Stomach (tissue), 9 donors: ENCODE measurements around the gene CHD5. TPM values are rescaled to one million over a fixed set of nuclear protein-coding genes. Genes with fewer than 3 reads are reported as not detected.

ENCODE experiments used
- DNase-seq, 2 donors: peaks; one replicate each; pipeline versions ENCODE4 v3.0.0 to v3.0.0-alpha.2; 2013 to 2019
- H3K27ac ChIP-seq, 5 donors: fragments of 200-600 bp in 4 of 5; sonication (generic) in 4 of 5; one replicate each; pipeline ENCODE4 v1.5.1; 2013 to 2019; ENCODE audit warnings: mild to moderate bottlenecking in 1 of 5, moderate library complexity in 1 of 5
- H3K27me3 ChIP-seq, 3 donors: fragments of 200-600 bp; sonication (generic); one replicate each; pipeline ENCODE4 v1.5.1; 2017 to 2019; ENCODE audit warnings: mixed run types in 1 of 3
- H3K36me3 ChIP-seq, 4 donors: fragments of 200-600 bp; sonication (generic); 1 replicate in 3 of 4; 2 replicates in 1 of 4; pipeline ENCODE4 v1.5.1; 2016 to 2019
- H3K4me1 ChIP-seq, 4 donors: fragments of 200-600 bp; sonication (generic); one replicate each; pipeline ENCODE4 v1.5.1; 2016 to 2019
- H3K4me3 ChIP-seq, 4 donors: fragments of 200-600 bp; sonication (generic) in 3 of 4; one replicate each; pipeline ENCODE4 v1.5.1; 2016 to 2019; ENCODE audit warnings: mild to moderate bottlenecking in 1 of 4
- H3K9me3 ChIP-seq, 4 donors: fragments of 200-600 bp; sonication (generic); one replicate each; pipeline ENCODE4 v1.5.1; 2016 to 2019
- EP300 ChIP-seq: sonication (generic); formaldehyde crosslinking; IDR thresholded peaks from one replicate; pipeline ENCODE4 v1.6.1; 2017; ENCODE audit warnings: antibody characterized with exemption
- POLR2A ChIP-seq, 4 donors: fragments of 450-650 bp; IDR thresholded peaks; one replicate each; pipeline ENCODE4 v1.6.1; 2016; ENCODE audit warnings: antibody characterized with exemption in 4 of 4, control low read depth in 2 of 4, mild to moderate bottlenecking in 1 of 4, moderate library complexity in 1 of 4
- POLR2AphosphoS5 ChIP-seq, 3 donors: sonication (generic); formaldehyde crosslinking; IDR thresholded peaks; one replicate each; pipeline ENCODE4 v1.6.1; 2016; ENCODE audit warnings: antibody characterized with exemption in 3 of 3
- WGBS, 5 donors: extraction: QIAGEN DNeasy Blood & Tissue Kit in 3 of 5; methylation state at CpG; one replicate each; pipeline versions ENCODE4 v1.1.5 to v1.1.7; 2013 to 2018; 5-methylcytosine and 5-hydroxymethylcytosine counted together
- intact Hi-C: fragments of 100-400 bp; cut with DNase I; formaldehyde crosslinking; loops from one replicate; pipeline ENCODE4 v1.15.1; 2023; ENCODE audit warnings: low total_unique reads
- polyA plus RNA-seq, 3 donors: library from polyadenylated mRNA; stranded (reverse); fragments of 200-250 nt; gene quantifications; one replicate each; pipeline ENCODE4 v1.2.3, GENCODE V29; 2013
- total RNA-seq, 5 donors: library from RNA; depleted of rRNA; stranded (reverse); fragments of >200 nt; gene quantifications; one replicate each; pipeline versions ENCODE4 v1.1.0 to v1.2.3, GENCODE V29; 2014 to 2016
- TF ChIP-seq, protein P1 (sequence below), 7 experiments: fragments of 450-650 bp in 4 of 7; fragments of 200-600 bp in 3 of 7; sonication (generic) in 3 of 7; IDR thresholded peaks; one replicate each; pipeline ENCODE4 v1.5.1; 2016 to 2019; ENCODE audit warnings: antibody characterized with exemption in 7 of 7, control low read depth in 2 of 7, mild to moderate bottlenecking in 1 of 7
- donor health status: healthy with polysubstance abuse.
- donor health status: Bipolar disorder and iron deficiency.
- donor health status: healthy.

CHD5 gene
- total and polyA plus RNA-seq, 8 donors: 0.06 to 0.92 (median 0.29) TPM; not detected in 1

GRCh38 chr1:6111571-6111970, 68.5 kb downstream of the CHD5 start:
- peaks cover 0 to 5% (median 0%) of the 10 kb centered on the region in 4 donors for H3K9me3 ChIP-seq
- H3K4me1 ChIP-seq: no peaks in the 10 kb centered on the region
- no peak overlapping the region for H3K4me3 ChIP-seq
- intact Hi-C loops: no loop called here
- WGBS, 5 donors: 86 to 91% (median 89%) methylated on average over 19 to 24 of the region's 24 CpGs
- no peak overlapping the region for H3K27ac ChIP-seq
- no peaks in the 10 kb centered on the region for H3K36me3 ChIP-seq
- H3K27me3 ChIP-seq: peaks cover 0 to 23% (median 4%) of the 10 kb centered on the region in 3 donors
- no peak for DNase-seq
- TF ChIP-seq EP300: no peak
- TF ChIP-seq POLR2A (IDR thresholded peaks at IDR 0.05): no peak
- TF ChIP-seq, protein P1, sequence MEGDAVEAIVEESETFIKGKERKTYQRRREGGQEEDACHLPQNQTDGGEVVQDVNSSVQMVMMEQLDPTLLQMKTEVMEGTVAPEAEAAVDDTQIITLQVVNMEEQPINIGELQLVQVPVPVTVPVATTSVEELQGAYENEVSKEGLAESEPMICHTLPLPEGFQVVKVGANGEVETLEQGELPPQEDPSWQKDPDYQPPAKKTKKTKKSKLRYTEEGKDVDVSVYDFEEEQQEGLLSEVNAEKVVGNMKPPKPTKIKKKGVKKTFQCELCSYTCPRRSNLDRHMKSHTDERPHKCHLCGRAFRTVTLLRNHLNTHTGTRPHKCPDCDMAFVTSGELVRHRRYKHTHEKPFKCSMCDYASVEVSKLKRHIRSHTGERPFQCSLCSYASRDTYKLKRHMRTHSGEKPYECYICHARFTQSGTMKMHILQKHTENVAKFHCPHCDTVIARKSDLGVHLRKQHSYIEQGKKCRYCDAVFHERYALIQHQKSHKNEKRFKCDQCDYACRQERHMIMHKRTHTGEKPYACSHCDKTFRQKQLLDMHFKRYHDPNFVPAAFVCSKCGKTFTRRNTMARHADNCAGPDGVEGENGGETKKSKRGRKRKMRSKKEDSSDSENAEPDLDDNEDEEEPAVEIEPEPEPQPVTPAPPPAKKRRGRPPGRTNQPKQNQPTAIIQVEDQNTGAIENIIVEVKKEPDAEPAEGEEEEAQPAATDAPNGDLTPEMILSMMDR (IDR thresholded peaks at IDR 0.05): no peak
- TF ChIP-seq POLR2AphosphoS5 (IDR thresholded peaks at IDR 0.05): no peak

- 71 to 92% (median 77%) methylated on average over 8 to 15 of the region's 15 CpGs for WGBS, 5 donors
- no peak for DNase-seq
- intact Hi-C loops: no loop called here
- no peaks in the 10 kb centered on the region for H3K4me1 ChIP-seq
- no peaks in the 10 kb centered on the region for H3K36me3 ChIP-seq
- H3K4me3 ChIP-seq: no peak overlapping the region
- no peak for TF ChIP-seq EP300
- TF ChIP-seq POLR2A (IDR thresholded peaks at IDR 0.05): no peak
- TF ChIP-seq POLR2AphosphoS5 (IDR thresholded peaks at IDR 0.05): no peak
- TF ChIP-seq, protein P1 (IDR thresholded peaks at IDR 0.05): no peak
- peaks cover 0 to 35% (median 4%) of the 10 kb centered on the region in 3 donors for H3K27me3 ChIP-seq
- H3K9me3 ChIP-seq: peaks cover 0 to 2% (median 0%) of the 10 kb centered on the region in 4 donors
- H3K27ac ChIP-seq: no peak overlapping the region
Observed at GRCh38 chr1:6110326-6110725, 69.8 kb downstream of the CHD5 start.

GRCh38 chr1:6109688-6110087, 70.4 kb downstream of the CHD5 start:
- no peaks in the 10 kb centered on the region for H3K36me3 ChIP-seq
- H3K9me3 ChIP-seq: no peaks in the 10 kb centered on the region
- H3K4me1 ChIP-seq: no peaks in the 10 kb centered on the region
- WGBS, 5 donors: 65 to 79% (median 73%) methylated on average over 19 to 24 of the region's 24 CpGs
- no peak overlapping the region for H3K4me3 ChIP-seq
- intact Hi-C loops: no loop called here
- no peak for DNase-seq
- TF ChIP-seq POLR2AphosphoS5 (IDR thresholded peaks at IDR 0.05) (no peak), EP300 (no peak), POLR2A (IDR thresholded peaks at IDR 0.05) (no peak)
- TF ChIP-seq, protein P1 (IDR thresholded peaks at IDR 0.05): no peak
- no peak overlapping the region for H3K27ac ChIP-seq
- peaks cover 0 to 38% (median 4%) of the 10 kb centered on the region in 3 donors for H3K27me3 ChIP-seq

GRCh38 chr1:6108937-6109614, 71.0 kb downstream of the CHD5 start:
- WGBS, 5 donors: 45 to 55% (median 50%) methylated on average over 13 to 15 of the region's 15 CpGs
- Histone ChIP-seq H3K4me1 (no peaks in the 10 kb centered on the region), H3K27me3 (peaks cover 0 to 43% (median 8%) of the 10 kb centered on the region in 3 donors), H3K9me3 (no peaks in the 10 kb centered on the region), H3K36me3 (no peaks in the 10 kb centered on the region), H3K27ac (no peak overlapping the region), H3K4me3 (no peak overlapping the region)
- intact Hi-C loops: no loop called here
- peak in 1 of 2 donors; percentile 54 for DNase-seq
- TF ChIP-seq POLR2AphosphoS5 (IDR thresholded peaks at IDR 0.05): no peak
- TF ChIP-seq, protein P1 (IDR thresholded peaks at IDR 0.05): peak in 2 of 7 experiments; percentile 6 to 16
